ENCODE data around the gene TUBG2.
"Not testable (repeated sequence)": the region's sequence is repeated elsewhere in the genome, so short reads cannot be mapped to it uniquely, and the experiment has no call there.

The TUBG2 gene

DNA sequence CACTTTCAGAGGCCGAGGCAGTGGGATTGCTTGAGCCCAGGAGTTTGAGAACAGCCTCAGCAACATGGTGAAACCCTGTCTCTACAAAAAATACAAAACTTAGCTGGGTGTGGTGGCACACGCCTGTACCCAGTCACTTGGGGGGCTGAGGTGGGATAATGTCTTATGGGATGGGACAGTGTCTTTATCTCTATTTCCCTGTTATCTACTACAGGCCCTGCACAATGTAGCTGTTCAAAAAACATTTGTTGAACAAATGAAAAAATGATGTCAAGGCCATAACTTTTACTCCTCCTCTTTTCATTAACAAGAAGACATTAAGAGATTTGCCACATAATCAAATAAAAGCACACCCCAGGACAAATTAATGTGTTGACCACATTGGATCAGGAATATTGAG, 35.8 kb upstream of the TUBG2 start:
- H3K4me2 ChIP-seq (ENCODE audit: insufficient read depth, low read length), result no peak overlapping the region
- no peaks in the 10 kb centered on the region for H3K4me1 ChIP-seq (ENCODE audit: insufficient read depth, low read length)
- ATAC-seq (ENCODE audit: insufficient read depth, low read depth), result no peak
- no peaks in the 10 kb centered on the region for H3K79me2 ChIP-seq (ENCODE audit: insufficient read depth, low read length)
- no peaks in the 10 kb centered on the region for H4K20me1 ChIP-seq (ENCODE audit: insufficient read depth, low read length)
- no peak overlapping the region for H3K9ac ChIP-seq (ENCODE audit: low read depth, low read length)
- no peaks in the 10 kb centered on the region for H3K9me3 ChIP-seq (ENCODE audit: insufficient read depth, low read length, severe bottlenecking)
- H3K27me3 ChIP-seq (ENCODE audit: insufficient read depth, low read length, poor library complexity), result no peaks in the 10 kb centered on the region
- H2AFZ ChIP-seq (ENCODE audit: low read depth, low read length), result no peak overlapping the region
- no peak for TF ChIP-seq EZH2 (IDR thresholded peaks at IDR 0.05; ENCODE audit: borderline replicate concordance, low read depth, low read length, severe bottlenecking)
- TF ChIP-seq, protein P1, sequence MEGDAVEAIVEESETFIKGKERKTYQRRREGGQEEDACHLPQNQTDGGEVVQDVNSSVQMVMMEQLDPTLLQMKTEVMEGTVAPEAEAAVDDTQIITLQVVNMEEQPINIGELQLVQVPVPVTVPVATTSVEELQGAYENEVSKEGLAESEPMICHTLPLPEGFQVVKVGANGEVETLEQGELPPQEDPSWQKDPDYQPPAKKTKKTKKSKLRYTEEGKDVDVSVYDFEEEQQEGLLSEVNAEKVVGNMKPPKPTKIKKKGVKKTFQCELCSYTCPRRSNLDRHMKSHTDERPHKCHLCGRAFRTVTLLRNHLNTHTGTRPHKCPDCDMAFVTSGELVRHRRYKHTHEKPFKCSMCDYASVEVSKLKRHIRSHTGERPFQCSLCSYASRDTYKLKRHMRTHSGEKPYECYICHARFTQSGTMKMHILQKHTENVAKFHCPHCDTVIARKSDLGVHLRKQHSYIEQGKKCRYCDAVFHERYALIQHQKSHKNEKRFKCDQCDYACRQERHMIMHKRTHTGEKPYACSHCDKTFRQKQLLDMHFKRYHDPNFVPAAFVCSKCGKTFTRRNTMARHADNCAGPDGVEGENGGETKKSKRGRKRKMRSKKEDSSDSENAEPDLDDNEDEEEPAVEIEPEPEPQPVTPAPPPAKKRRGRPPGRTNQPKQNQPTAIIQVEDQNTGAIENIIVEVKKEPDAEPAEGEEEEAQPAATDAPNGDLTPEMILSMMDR (IDR thresholded peaks at IDR 0.05; ENCODE audit: borderline replicate concordance, extremely low read depth, low read length, poor library complexity, severe bottlenecking), result no peak
- H3K27ac ChIP-seq (ENCODE audit: low read length), result no peak overlapping the region
- H3K36me3 ChIP-seq (ENCODE audit: insufficient read depth, low read length), result no peaks in the 10 kb centered on the region
- DNase-seq, result no peak
- no peak overlapping the region for H3K4me3 ChIP-seq (ENCODE audit: low read depth in 1 of 2, low read length in 2 of 2)

- Histone ChIP-seq H4K20me1 (ENCODE audit: insufficient read depth, low read length) (no peaks in the 10 kb centered on the region), H3K4me1 (ENCODE audit: insufficient read depth, low read length) (no peaks in the 10 kb centered on the region), H3K4me3 (ENCODE audit: low read depth in 1 of 2, low read length in 2 of 2) (no peak overlapping the region), H2AFZ (ENCODE audit: low read depth, low read length) (no peak overlapping the region), H3K4me2 (ENCODE audit: insufficient read depth, low read length) (no peak overlapping the region), H3K27ac (ENCODE audit: low read length) (no peak overlapping the region), H3K36me3 (ENCODE audit: insufficient read depth, low read length) (no peaks in the 10 kb centered on the region), H3K9me3 (ENCODE audit: insufficient read depth, low read length, severe bottlenecking) (no peaks in the 10 kb centered on the region), H3K9ac (ENCODE audit: low read depth, low read length) (no peak overlapping the region), H3K79me2 (ENCODE audit: insufficient read depth, low read length) (no peaks in the 10 kb centered on the region), H3K27me3 (ENCODE audit: insufficient read depth, low read length, poor library complexity) (no peaks in the 10 kb centered on the region)
- TF ChIP-seq EZH2 (IDR thresholded peaks at IDR 0.05; ENCODE audit: borderline replicate concordance, low read depth, low read length, severe bottlenecking), result no peak
- TF ChIP-seq, protein P1 (IDR thresholded peaks at IDR 0.05; ENCODE audit: borderline replicate concordance, extremely low read depth, low read length, poor library complexity, severe bottlenecking), result no peak
- DNase-seq, result no peak
- ATAC-seq (ENCODE audit: insufficient read depth, low read depth), result no peak
These were observed 35.1 kb upstream of the TUBG2 start for GRCh38 chr17:42623732-42624596.

GRCh38 chr17:42627032-42627764, 31.9 kb upstream of the TUBG2 start:
- H3K4me3 ChIP-seq (ENCODE audit: low read depth in 1 of 2, low read length in 2 of 2); H3K79me2 ChIP-seq (ENCODE audit: insufficient read depth, low read length); H3K27me3 ChIP-seq (ENCODE audit: insufficient read depth, low read length, poor library complexity); H3K9ac ChIP-seq (ENCODE audit: low read depth, low read length); H3K4me2 ChIP-seq (ENCODE audit: insufficient read depth, low read length); DNase-seq; H3K4me1 ChIP-seq (ENCODE audit: insufficient read depth, low read length); H3K36me3 ChIP-seq (ENCODE audit: insufficient read depth, low read length); H3K9me3 ChIP-seq (ENCODE audit: insufficient read depth, low read length, severe bottlenecking); H2AFZ ChIP-seq (ENCODE audit: low read depth, low read length); H3K27ac ChIP-seq (ENCODE audit: low read length); ATAC-seq (ENCODE audit: insufficient read depth, low read depth); H4K20me1 ChIP-seq (ENCODE audit: insufficient read depth, low read length): not testable (repeated sequence)

DNA sequence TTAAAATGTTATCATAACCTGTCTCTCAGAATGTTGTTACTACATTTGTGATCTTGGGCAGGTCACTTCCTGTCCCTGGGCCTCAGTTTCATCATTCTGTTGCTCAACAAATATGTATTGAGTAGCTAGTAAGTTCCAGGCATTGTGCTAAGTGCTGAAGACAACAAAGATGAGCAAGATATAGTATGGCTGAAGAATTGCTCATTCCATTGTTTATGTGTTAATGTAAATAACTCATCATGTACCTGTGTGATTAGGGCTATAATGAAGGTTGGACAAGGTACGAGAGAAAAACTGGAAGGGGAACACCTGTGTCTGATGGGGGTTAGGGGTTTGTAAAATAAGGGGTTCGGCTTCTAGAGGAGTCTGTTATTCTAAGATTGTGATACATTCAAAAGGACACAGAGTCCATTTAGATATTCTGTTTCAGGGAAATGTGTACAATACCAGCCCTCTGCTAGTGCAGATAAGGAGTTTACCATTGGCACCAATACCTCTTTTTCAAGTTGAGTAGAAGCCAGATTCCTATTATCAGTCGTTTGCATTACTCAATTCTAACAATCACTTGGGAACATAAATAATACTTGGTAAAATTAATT, 29.6 kb upstream of the TUBG2 start:
- H3K36me3 ChIP-seq (ENCODE audit: insufficient read depth, low read length), result no peaks in the 10 kb centered on the region
- no peaks in the 10 kb centered on the region for H3K4me1 ChIP-seq (ENCODE audit: insufficient read depth, low read length)
- no peak overlapping the region for H3K4me3 ChIP-seq (ENCODE audit: low read depth in 1 of 2, low read length in 2 of 2)
- H2AFZ ChIP-seq (ENCODE audit: low read depth, low read length), result no peak overlapping the region
- no peak overlapping the region for H3K9ac ChIP-seq (ENCODE audit: low read depth, low read length)
- H3K79me2 ChIP-seq (ENCODE audit: insufficient read depth, low read length), result no peaks in the 10 kb centered on the region
- H3K9me3 ChIP-seq (ENCODE audit: insufficient read depth, low read length, severe bottlenecking), result no peaks in the 10 kb centered on the region
- ATAC-seq (ENCODE audit: insufficient read depth, low read depth), result no peak
- TF ChIP-seq, protein P1 (IDR thresholded peaks at IDR 0.05; ENCODE audit: borderline replicate concordance, extremely low read depth, low read length, poor library complexity, severe bottlenecking), result no peak
- no peak for TF ChIP-seq EZH2 (IDR thresholded peaks at IDR 0.05; ENCODE audit: borderline replicate concordance, low read depth, low read length, severe bottlenecking)
- no peak overlapping the region for H3K27ac ChIP-seq (ENCODE audit: low read length)
- H3K27me3 ChIP-seq (ENCODE audit: insufficient read depth, low read length, poor library complexity), result no peaks in the 10 kb centered on the region
- H3K4me2 ChIP-seq (ENCODE audit: insufficient read depth, low read length), result no peak overlapping the region
- no peaks in the 10 kb centered on the region for H4K20me1 ChIP-seq (ENCODE audit: insufficient read depth, low read length)
- no peak for DNase-seq

Data from DND-41 (cell line).